ENCODE results near the gene RPUSD3.

RPUSD3 gene

GRCh38 chr3:9828801-9829755 lies 14.7 kb downstream of the RPUSD3 start:
- DNase-seq, result no peak

- DNase-seq, result no peak
Measured at GRCh38 chr3:9826815-9827573, 16.8 kb downstream of the RPUSD3 start.

GRCh38 chr3:9825451-9826040 lies 18.3 kb downstream of the RPUSD3 start:
- no peak for DNase-seq

- DNase-seq, result peak in 1 of 3 experiments; percentile 2
Measured at GRCh38 chr3:9820946-9821345, 22.9 kb downstream of the RPUSD3 start.

- DNase-seq, result no peak
Measured at GRCh38 chr3:9820543-9820942, 23.3 kb downstream of the RPUSD3 start.

- DNase-seq, result no peak
Measured at GRCh38 chr3:9818666-9819335, 25.0 kb downstream of the RPUSD3 start.

- DNase-seq, result no peak
Measured at GRCh38 chr3:9817436-9817835, 26.4 kb downstream of the RPUSD3 start.

GRCh38 chr3:9815986-9816385 lies 27.8 kb downstream of the RPUSD3 start:
- DNase-seq, result no peak

GRCh38 chr3:9812870-9813483 lies 30.8 kb downstream of the RPUSD3 start:
- DNase-seq, result no peak

GRCh38 chr3:9810846-9811245 lies 33.0 kb downstream of the RPUSD3 start:
- no peak for DNase-seq

GRCh38 chr3:9810433-9810770 lies 33.4 kb downstream of the RPUSD3 start:
- no peak for DNase-seq

GRCh38 chr3:9809615-9810432 lies 34.0 kb downstream of the RPUSD3 start, which contains the start of gene TTLL3:
Gene TTLL3, plus strand, starts transcription at chr3:9810262. Its CDS starts 400 bp downstream, at chr3:9810662.
- DNase-seq, result peak; percentile 39 to 68 (median 61)

- DNase-seq, result no peak
Measured at GRCh38 chr3:9809239-9809614, 34.6 kb downstream of the RPUSD3 start.

- peak in 2 of 3 experiments; percentile 10 to 34 for DNase-seq
Measured at GRCh38 chr3:9808345-9809037, 35.3 kb downstream of the RPUSD3 start.

GRCh38 chr3:9807981-9808344 lies 35.8 kb downstream of the RPUSD3 start:
- no peak for DNase-seq

- no peak for DNase-seq
Measured at GRCh38 chr3:9806688-9807589, 36.9 kb downstream of the RPUSD3 start.

GRCh38 chr3:9806137-9806536 lies 37.7 kb downstream of the RPUSD3 start:
- DNase-seq, result no peak

GRCh38 chr3:9804996-9805395 lies 38.8 kb downstream of the RPUSD3 start:
- DNase-seq, result no peak

- no peak for DNase-seq
Measured at GRCh38 chr3:9803494-9803893, 40.3 kb downstream of the RPUSD3 start.

- DNase-seq, result no peak
Measured at GRCh38 chr3:9800529-9800928, 43.3 kb downstream of the RPUSD3 start.

Measured in NCI-H1417 (cell line).